TTC549 (cell line): ENCODE results near the gene STK38.

ENCODE experiments used
- FAIRE-seq: peaks from 2 replicates; lab custom pipeline; 2012; peaks lifted over from hg19 to GRCh38; lab: Jason Lieb, UNC

The STK38 gene

GRCh38 chr6:36563928-36564284, 16.6 kb upstream of the STK38 start:
- no peak for FAIRE-seq

- no peak for FAIRE-seq
Measured at GRCh38 chr6:36563237-36563927, 16.1 kb upstream of the STK38 start.

- no peak for FAIRE-seq
Measured at GRCh38 chr6:36560822-36561221, 13.5 kb upstream of the STK38 start.

GRCh38 chr6:36559011-36559793, 11.9 kb upstream of the STK38 start:
- FAIRE-seq, result no peak

- FAIRE-seq, result no peak
Measured at GRCh38 chr6:36556281-36556680, 9.0 kb upstream of the STK38 start.

GRCh38 chr6:36555750-36556252, 8.5 kb upstream of the STK38 start:
- no peak for FAIRE-seq

GRCh38 chr6:36550473-36551000, 3.3 kb upstream of the STK38 start:
- FAIRE-seq, result no peak

GRCh38 chr6:36548401-36548743, 1.1 kb upstream of the STK38 start:
- no peak for FAIRE-seq

- no peak for FAIRE-seq
Measured at GRCh38 chr6:36547646-36548400, 544 bp upstream of the STK38 start.

GRCh38 chr6:36546308-36546919, 865 bp downstream of the STK38 start:
- FAIRE-seq, result no peak

GRCh38 chr6:36545767-36546307, 1.4 kb downstream of the STK38 start:
- FAIRE-seq, result no peak

GRCh38 chr6:36544228-36544627, 3.1 kb downstream of the STK38 start:
- FAIRE-seq, result no peak

- no peak for FAIRE-seq
Measured at GRCh38 chr6:36542041-36542440, 5.2 kb downstream of the STK38 start.

- FAIRE-seq, result no peak
Measured at GRCh38 chr6:36539814-36540568, 7.3 kb downstream of the STK38 start.

- FAIRE-seq, result no peak
Measured at GRCh38 chr6:36536873-36537547, 10.3 kb downstream of the STK38 start.

- no peak for FAIRE-seq
Measured at GRCh38 chr6:36533321-36533720, 14.0 kb downstream of the STK38 start.

- FAIRE-seq, result no peak
Measured at GRCh38 chr6:36526066-36526465, 21.2 kb downstream of the STK38 start.

- FAIRE-seq, result no peak
Measured at GRCh38 chr6:36525346-36525745, 21.9 kb downstream of the STK38 start.

GRCh38 chr6:36524871-36525270, 22.4 kb downstream of the STK38 start:
- FAIRE-seq, result no peak

- FAIRE-seq, result no peak
Measured at GRCh38 chr6:36523936-36524499, 23.3 kb downstream of the STK38 start.
